SK-N-SH (cell line): ENCODE data around the gene ITGAV. TPM values are rescaled to one million over a fixed set of nuclear protein-coding genes. Genes with fewer than 3 reads are reported as not detected.

Source experiments
- CTCF ChIA-PET: fragments of 300-600, 350-600 bp; formaldehyde crosslinking; extraction: SDS; loops from one replicate; lab custom pipeline; 2021; lab: Yijun Ruan, JAX
- POLR2A ChIA-PET: fragments of 350-600 bp; sonication (Branson Sonifier 250); formaldehyde crosslinking; extraction: SDS; loops from one replicate; lab custom pipeline; 2020; ENCODE audit warnings: antibody characterized with exemption, inconsistent platforms; lab: Yijun Ruan, JAX
- DNase-seq: peaks from one replicate; pipeline ENCODE4 v3.0.0; 2012
- H2AFZ ChIP-seq: fragments of 200-600 bp; sonication (generic); 2 replicates; pipeline ENCODE4 v1.8.1; 2016; ENCODE audit warnings: antibody characterized with exemption, mild to moderate bottlenecking, low read depth
- H3F3A ChIP-seq: fragments of 200-600 bp; sonication (generic); replicated peaks from 2 replicates; pipeline ENCODE3; 2016; ENCODE audit warnings: antibody characterized with exemption, mild to moderate bottlenecking; ENCODE audit not compliant: insufficient read depth
- H3K27ac ChIP-seq, 2 experiments: fragments of 200-500 bp in 1 of 2; fragments of 200-600 bp in 1 of 2; sonication (Bioruptor generic) in 1 of 2; sonication (generic), shearing (Covaris generic) in 1 of 2; 2 replicates each; pipeline versions ENCODE4 v1.5.1 to v1.6.1; 2014 to 2016; ENCODE audit warnings: low read depth in 2 of 2, inconsistent platforms in 1 of 2, low read length in 1 of 2, mild to moderate bottlenecking in 1 of 2, mixed read lengths in 1 of 2
- H3K27me3 ChIP-seq: fragments of 200-600 bp; sonication (generic), shearing (Covaris generic); 2 replicates; pipeline ENCODE4 v1.6.1; 2016; ENCODE audit warnings: mixed run types; ENCODE audit not compliant: insufficient read depth
- H3K36me3 ChIP-seq, 2 experiments: fragments of 200-500 bp in 1 of 2; fragments of 200-600 bp in 1 of 2; sonication (Bioruptor generic) in 1 of 2; sonication (generic) in 1 of 2; replicated peaks in 1 of 2; 2 replicates each; pipeline versions ENCODE3 to v1.5.1; 2014 to 2016; ENCODE audit warnings: low read length in 1 of 2, mild to moderate bottlenecking in 1 of 2; ENCODE audit not compliant: insufficient read depth in 2 of 2, control insufficient read depth in 1 of 2
- H3K4me1 ChIP-seq, 2 experiments: fragments of 200-500 bp in 1 of 2; fragments of 200-600 bp in 1 of 2; sonication (Bioruptor generic) in 1 of 2; sonication (generic), shearing (Covaris generic) in 1 of 2; 2 replicates each; pipeline versions ENCODE4 v1.5.1 to v1.6.1; 2014 to 2016; ENCODE audit warnings: low read depth in 1 of 2, low read length in 1 of 2, mixed run types in 1 of 2; ENCODE audit not compliant: insufficient read depth in 2 of 2, control insufficient read depth in 1 of 2
- H3K4me2 ChIP-seq: fragments of 200-600 bp; sonication (generic), shearing (Covaris generic); 2 replicates; pipeline ENCODE4 v1.6.1; 2017; ENCODE audit warnings: mixed run types
- H3K4me3 ChIP-seq, 2 experiments: fragments of 200-500 bp in 1 of 2; fragments of 200-600 bp in 1 of 2; sonication (Bioruptor generic) in 1 of 2; sonication (generic), shearing (Covaris generic) in 1 of 2; 2 replicates each; pipeline versions ENCODE4 v1.5.1 to v1.8.1; 2014 to 2016; ENCODE audit warnings: low read depth in 2 of 2, inconsistent platforms in 1 of 2, low read length in 1 of 2, mild to moderate bottlenecking in 1 of 2, mixed read lengths in 1 of 2, moderate library complexity in 1 of 2
- H3K79me2 ChIP-seq: fragments of 200-600 bp; sonication (generic); 2 replicates; pipeline ENCODE4 v1.8.1; 2017; ENCODE audit warnings: mild to moderate bottlenecking; ENCODE audit not compliant: insufficient read depth
- H3K9ac ChIP-seq: fragments of 200-600 bp; sonication (generic); 2 replicates; pipeline ENCODE4 v1.6.1; 2017; ENCODE audit warnings: mixed run types
- H3K9me2 ChIP-seq: fragments of 200-600 bp; sonication (generic); 2 replicates; pipeline ENCODE4 v1.6.1; 2017; ENCODE audit warnings: mixed run types
- H3K9me3 ChIP-seq: fragments of 200-600 bp; sonication (generic); 2 replicates; pipeline ENCODE4 v1.6.1; 2017; ENCODE audit warnings: mixed run types, mild to moderate bottlenecking, moderate library complexity
- H4K20me1 ChIP-seq: fragments of 200-600 bp; sonication (generic); 2 replicates; pipeline ENCODE4 v1.6.1; 2017; ENCODE audit warnings: mild to moderate bottlenecking, mixed run types; ENCODE audit not compliant: insufficient read depth
- CHD2 ChIP-seq: fragments of 150-350 bp; IDR thresholded peaks from 2 replicates; pipeline ENCODE4 v1.6.1; 2018; ENCODE audit warnings: low read length; ENCODE audit not compliant: partially characterized antibody
- CTCF ChIP-seq: fragments of 200-600 bp; sonication (generic); IDR thresholded peaks from 2 replicates; pipeline ENCODE4 v1.6.1; 2017; ENCODE audit warnings: antibody characterized with exemption, mild to moderate bottlenecking, moderate library complexity
- ELF1 ChIP-seq: IDR thresholded peaks from 2 replicates; pipeline ENCODE4 v1.4.0; 2012
- GATA2 ChIP-seq: sonication (generic); formaldehyde crosslinking; IDR thresholded peaks from 2 replicates; pipeline ENCODE4 v1.5.0; 2020; ENCODE audit warnings: mild to moderate bottlenecking, missing genetic modification reagents
- NRF1 ChIP-seq: IDR thresholded peaks from 2 replicates; pipeline ENCODE4 v1.6.1; 2012; ENCODE audit warnings: low read depth, mild to moderate bottlenecking, low read length
- POLR2AphosphoS5 ChIP-seq: IDR thresholded peaks from 2 replicates; pipeline ENCODE4 v1.6.1; 2012; ENCODE audit warnings: low read depth, low read length
- RAD21 ChIP-seq: IDR thresholded peaks from 2 replicates; pipeline ENCODE4 v1.6.1; 2012; ENCODE audit warnings: mild to moderate bottlenecking, low read length
- REST ChIP-seq: IDR thresholded peaks from 2 replicates; pipeline ENCODE4 v1.6.1; 2012; ENCODE audit warnings: mild to moderate bottlenecking, low read depth, low read length, moderate library complexity
- RFX5 ChIP-seq: IDR thresholded peaks from 2 replicates; pipeline ENCODE4 v1.6.1; 2012; ENCODE audit warnings: mild to moderate bottlenecking, improper control_type of control experiment, low read length
- SIN3A ChIP-seq: IDR thresholded peaks from 2 replicates; pipeline ENCODE4 v1.6.1; 2012; ENCODE audit warnings: low read depth, mild to moderate bottlenecking, low read length, moderate library complexity, borderline replicate concordance
- SMC3 ChIP-seq: IDR thresholded peaks from 2 replicates; pipeline ENCODE4 v1.6.1; 2012; ENCODE audit warnings: low read depth, low read length, improper control_type of control experiment
- USF2 ChIP-seq: fragments of 150-350 bp; IDR thresholded peaks from 2 replicates; pipeline ENCODE4 v1.6.1; 2017; ENCODE audit warnings: antibody characterized with exemption, low read length, low read depth, borderline replicate concordance
- WGBS: methylation state at CpG from one replicate; pipeline ENCODE4 v1.1.6; 2017; ENCODE audit warnings: low lambda C conversion rate; 5-methylcytosine and 5-hydroxymethylcytosine counted together
- polyA plus RNA-seq, 3 experiments: library from polyadenylated mRNA; depleted of rRNA; stranded (reverse); fragments of >200 nt; gene quantifications; 2 replicates each; pipeline ENCODE4 v1.2.3, GENCODE V29; 2012
- TF ChIP-seq, protein P1 (sequence below): IDR thresholded peaks from 2 replicates; pipeline ENCODE4 v1.4.0; 2012; ENCODE audit warnings: low read depth, borderline replicate concordance
- TF ChIP-seq, protein P2 (sequence below): IDR thresholded peaks from 2 replicates; pipeline ENCODE4 v1.4.0; 2012; ENCODE audit warnings: low read depth

The ITGAV gene
- polyA plus RNA-seq, 1 of the 3 experiments (the other 2 are of a cell fraction), result 24.3 TPM

DNA sequence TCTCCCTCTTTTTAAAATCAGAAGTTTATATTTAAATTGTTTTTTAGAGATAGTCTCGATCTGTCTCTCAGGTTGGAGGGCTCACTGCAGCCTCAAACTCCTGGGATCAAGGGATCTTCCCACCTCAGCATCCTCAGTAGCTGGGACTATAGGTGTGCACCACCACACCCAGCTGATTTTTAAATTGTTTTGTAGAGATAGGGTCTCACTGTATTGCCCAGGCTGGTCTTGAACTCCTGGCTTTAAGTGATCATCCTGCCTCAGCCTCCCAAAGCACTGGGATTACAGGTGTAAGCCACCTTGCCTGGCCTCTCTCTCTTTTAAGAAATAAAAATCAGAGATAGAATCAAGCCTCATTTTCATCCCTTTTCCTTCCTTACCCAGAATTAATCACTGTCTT, 126.1 kb downstream of the ITGAV start:
- no peaks in the 10 kb centered on the region for H3K9me2 ChIP-seq
- 92% methylated on average over 1 of the region's 1 CpG for WGBS
- no peak overlapping the region for H2AFZ ChIP-seq
- no peak overlapping the region for H3K4me3 ChIP-seq
- no peaks in the 10 kb centered on the region for H3K36me3 ChIP-seq
- H3K9ac ChIP-seq, result no peak overlapping the region
- no peak overlapping the region for H3K4me2 ChIP-seq
- POLR2A ChIA-PET, result no interaction called here
- TF ChIP-seq SMC3 (no peak), USF2 (no peak), CTCF (no peak), RFX5 (no peak), ELF1 (no peak), GATA2 (CRISPR knock-in tag) (no peak)
- TF ChIP-seq, protein P1, sequence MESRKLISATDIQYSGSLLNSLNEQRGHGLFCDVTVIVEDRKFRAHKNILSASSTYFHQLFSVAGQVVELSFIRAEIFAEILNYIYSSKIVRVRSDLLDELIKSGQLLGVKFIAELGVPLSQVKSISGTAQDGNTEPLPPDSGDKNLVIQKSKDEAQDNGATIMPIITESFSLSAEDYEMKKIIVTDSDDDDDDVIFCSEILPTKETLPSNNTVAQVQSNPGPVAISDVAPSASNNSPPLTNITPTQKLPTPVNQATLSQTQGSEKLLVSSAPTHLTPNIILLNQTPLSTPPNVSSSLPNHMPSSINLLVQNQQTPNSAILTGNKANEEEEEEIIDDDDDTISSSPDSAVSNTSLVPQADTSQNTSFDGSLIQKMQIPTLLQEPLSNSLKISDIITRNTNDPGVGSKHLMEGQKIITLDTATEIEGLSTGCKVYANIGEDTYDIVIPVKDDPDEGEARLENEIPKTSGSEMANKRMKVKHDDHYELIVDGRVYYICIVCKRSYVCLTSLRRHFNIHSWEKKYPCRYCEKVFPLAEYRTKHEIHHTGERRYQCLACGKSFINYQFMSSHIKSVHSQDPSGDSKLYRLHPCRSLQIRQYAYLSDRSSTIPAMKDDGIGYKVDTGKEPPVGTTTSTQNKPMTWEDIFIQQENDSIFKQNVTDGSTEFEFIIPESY, result no peak
- H3K4me1 ChIP-seq, result peaks cover 0 to 6% of the 10 kb centered on the region in 2 experiments; a peak in 1 of 4 replicates
- H3K27me3 ChIP-seq, result no peaks in the 10 kb centered on the region
- CTCF ChIA-PET, result no interaction called here
- H3K9me3 ChIP-seq, result no peaks in the 10 kb centered on the region
- no peak overlapping the region for H3K27ac ChIP-seq
- H4K20me1 ChIP-seq, result no peaks in the 10 kb centered on the region
- H3F3A ChIP-seq, result no peaks in the 10 kb centered on the region
- no peak for DNase-seq
- H3K79me2 ChIP-seq, result no peaks in the 10 kb centered on the region

DNA sequence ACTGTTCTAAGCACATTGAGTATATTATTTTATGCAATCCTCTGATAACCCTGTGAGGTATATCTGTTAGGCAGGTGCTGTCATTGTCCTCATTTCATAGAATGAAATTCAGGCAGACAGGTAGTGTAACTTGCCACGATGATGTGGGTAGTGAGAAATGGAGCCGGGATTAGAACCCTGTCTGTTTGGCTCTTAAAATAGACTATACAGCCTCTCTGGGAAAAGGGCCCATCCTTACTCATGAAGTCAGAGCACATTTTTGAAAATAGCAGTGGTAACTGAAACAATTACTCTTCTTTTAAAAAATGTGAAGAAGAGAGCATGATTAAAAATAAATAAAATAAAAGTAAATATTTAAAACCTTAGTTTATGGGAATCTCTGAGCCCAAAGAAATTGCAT, 127.0 kb downstream of the ITGAV start:
- peaks cover 0 to 6% of the 10 kb centered on the region in 2 experiments; a peak in 1 of 4 replicates for H3K4me1 ChIP-seq
- no peak for DNase-seq
- no peaks in the 10 kb centered on the region for H3K79me2 ChIP-seq
- ChIA-PET CTCF (no interaction called here), POLR2A (no interaction called here)
- H4K20me1 ChIP-seq, result no peaks in the 10 kb centered on the region
- no peaks in the 10 kb centered on the region for H3K9me3 ChIP-seq
- H3K9ac ChIP-seq, result no peak overlapping the region
- no peaks in the 10 kb centered on the region for H3K27me3 ChIP-seq
- no peak overlapping the region for H2AFZ ChIP-seq
- no peak overlapping the region for H3K4me2 ChIP-seq
- TF ChIP-seq, protein P2, sequence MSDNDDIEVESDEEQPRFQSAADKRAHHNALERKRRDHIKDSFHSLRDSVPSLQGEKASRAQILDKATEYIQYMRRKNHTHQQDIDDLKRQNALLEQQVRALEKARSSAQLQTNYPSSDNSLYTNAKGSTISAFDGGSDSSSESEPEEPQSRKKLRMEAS, result no peak
- TF ChIP-seq CHD2, result no peak
- TF ChIP-seq CTCF, result no peak
- no peak for TF ChIP-seq REST
- TF ChIP-seq SIN3A, result no peak
- TF ChIP-seq RAD21, result no peak
- TF ChIP-seq POLR2AphosphoS5, result no peak
- no peak for TF ChIP-seq NRF1
- H3K4me3 ChIP-seq, result no peak overlapping the region
- no peaks in the 10 kb centered on the region for H3K36me3 ChIP-seq
- 88% methylated on average over 2 of the region's 2 CpGs for WGBS
- H3K27ac ChIP-seq, result no peak overlapping the region
- no peaks in the 10 kb centered on the region for H3F3A ChIP-seq
- no peaks in the 10 kb centered on the region for H3K9me2 ChIP-seq
